Measurements from ENCODE around the gene SYTL1.

- TF ChIP-seq MAX (IDR thresholded peaks at IDR 0.05): no peak
- TF ChIP-seq, protein P1, sequence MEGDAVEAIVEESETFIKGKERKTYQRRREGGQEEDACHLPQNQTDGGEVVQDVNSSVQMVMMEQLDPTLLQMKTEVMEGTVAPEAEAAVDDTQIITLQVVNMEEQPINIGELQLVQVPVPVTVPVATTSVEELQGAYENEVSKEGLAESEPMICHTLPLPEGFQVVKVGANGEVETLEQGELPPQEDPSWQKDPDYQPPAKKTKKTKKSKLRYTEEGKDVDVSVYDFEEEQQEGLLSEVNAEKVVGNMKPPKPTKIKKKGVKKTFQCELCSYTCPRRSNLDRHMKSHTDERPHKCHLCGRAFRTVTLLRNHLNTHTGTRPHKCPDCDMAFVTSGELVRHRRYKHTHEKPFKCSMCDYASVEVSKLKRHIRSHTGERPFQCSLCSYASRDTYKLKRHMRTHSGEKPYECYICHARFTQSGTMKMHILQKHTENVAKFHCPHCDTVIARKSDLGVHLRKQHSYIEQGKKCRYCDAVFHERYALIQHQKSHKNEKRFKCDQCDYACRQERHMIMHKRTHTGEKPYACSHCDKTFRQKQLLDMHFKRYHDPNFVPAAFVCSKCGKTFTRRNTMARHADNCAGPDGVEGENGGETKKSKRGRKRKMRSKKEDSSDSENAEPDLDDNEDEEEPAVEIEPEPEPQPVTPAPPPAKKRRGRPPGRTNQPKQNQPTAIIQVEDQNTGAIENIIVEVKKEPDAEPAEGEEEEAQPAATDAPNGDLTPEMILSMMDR (IDR thresholded peaks at IDR 0.05 in 2 of 3, conservative IDR thresholded peaks at IDR 0.05 in 1 of 3; ENCODE audit: borderline replicate concordance in 1 of 3, insufficient read depth in 1 of 3, low read depth in 2 of 3, low read length in 2 of 3): no peak
- TF ChIP-seq POLR2A (IDR thresholded peaks at IDR 0.05; ENCODE audit: borderline replicate concordance, extremely low read depth, insufficient read depth, insufficient read length): no peak
- TF ChIP-seq ELF1 (IDR thresholded peaks at IDR 0.05; ENCODE audit: borderline replicate concordance, low read depth): no peak
- TF ChIP-seq CEBPB (IDR thresholded peaks at IDR 0.05; ENCODE audit: low read depth): no peak
- no peak for TF ChIP-seq POLR2AphosphoS5 (IDR thresholded peaks at IDR 0.05; ENCODE audit: low read depth, low read length)
- no peak for TF ChIP-seq CBX3 (IDR thresholded peaks at IDR 0.05; ENCODE audit: low read depth)
- TF ChIP-seq, protein P2, sequence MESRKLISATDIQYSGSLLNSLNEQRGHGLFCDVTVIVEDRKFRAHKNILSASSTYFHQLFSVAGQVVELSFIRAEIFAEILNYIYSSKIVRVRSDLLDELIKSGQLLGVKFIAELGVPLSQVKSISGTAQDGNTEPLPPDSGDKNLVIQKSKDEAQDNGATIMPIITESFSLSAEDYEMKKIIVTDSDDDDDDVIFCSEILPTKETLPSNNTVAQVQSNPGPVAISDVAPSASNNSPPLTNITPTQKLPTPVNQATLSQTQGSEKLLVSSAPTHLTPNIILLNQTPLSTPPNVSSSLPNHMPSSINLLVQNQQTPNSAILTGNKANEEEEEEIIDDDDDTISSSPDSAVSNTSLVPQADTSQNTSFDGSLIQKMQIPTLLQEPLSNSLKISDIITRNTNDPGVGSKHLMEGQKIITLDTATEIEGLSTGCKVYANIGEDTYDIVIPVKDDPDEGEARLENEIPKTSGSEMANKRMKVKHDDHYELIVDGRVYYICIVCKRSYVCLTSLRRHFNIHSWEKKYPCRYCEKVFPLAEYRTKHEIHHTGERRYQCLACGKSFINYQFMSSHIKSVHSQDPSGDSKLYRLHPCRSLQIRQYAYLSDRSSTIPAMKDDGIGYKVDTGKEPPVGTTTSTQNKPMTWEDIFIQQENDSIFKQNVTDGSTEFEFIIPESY (IDR thresholded peaks at IDR 0.05; ENCODE audit: extremely low read depth, insufficient replicate concordance, low read length): no peak
- TF ChIP-seq, protein P3, sequence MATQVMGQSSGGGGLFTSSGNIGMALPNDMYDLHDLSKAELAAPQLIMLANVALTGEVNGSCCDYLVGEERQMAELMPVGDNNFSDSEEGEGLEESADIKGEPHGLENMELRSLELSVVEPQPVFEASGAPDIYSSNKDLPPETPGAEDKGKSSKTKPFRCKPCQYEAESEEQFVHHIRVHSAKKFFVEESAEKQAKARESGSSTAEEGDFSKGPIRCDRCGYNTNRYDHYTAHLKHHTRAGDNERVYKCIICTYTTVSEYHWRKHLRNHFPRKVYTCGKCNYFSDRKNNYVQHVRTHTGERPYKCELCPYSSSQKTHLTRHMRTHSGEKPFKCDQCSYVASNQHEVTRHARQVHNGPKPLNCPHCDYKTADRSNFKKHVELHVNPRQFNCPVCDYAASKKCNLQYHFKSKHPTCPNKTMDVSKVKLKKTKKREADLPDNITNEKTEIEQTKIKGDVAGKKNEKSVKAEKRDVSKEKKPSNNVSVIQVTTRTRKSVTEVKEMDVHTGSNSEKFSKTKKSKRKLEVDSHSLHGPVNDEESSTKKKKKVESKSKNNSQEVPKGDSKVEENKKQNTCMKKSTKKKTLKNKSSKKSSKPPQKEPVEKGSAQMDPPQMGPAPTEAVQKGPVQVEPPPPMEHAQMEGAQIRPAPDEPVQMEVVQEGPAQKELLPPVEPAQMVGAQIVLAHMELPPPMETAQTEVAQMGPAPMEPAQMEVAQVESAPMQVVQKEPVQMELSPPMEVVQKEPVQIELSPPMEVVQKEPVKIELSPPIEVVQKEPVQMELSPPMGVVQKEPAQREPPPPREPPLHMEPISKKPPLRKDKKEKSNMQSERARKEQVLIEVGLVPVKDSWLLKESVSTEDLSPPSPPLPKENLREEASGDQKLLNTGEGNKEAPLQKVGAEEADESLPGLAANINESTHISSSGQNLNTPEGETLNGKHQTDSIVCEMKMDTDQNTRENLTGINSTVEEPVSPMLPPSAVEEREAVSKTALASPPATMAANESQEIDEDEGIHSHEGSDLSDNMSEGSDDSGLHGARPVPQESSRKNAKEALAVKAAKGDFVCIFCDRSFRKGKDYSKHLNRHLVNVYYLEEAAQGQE (IDR thresholded peaks at IDR 0.05; ENCODE audit: low read depth): no peak
- TF ChIP-seq EZH2 (IDR thresholded peaks at IDR 0.05): no peak
- TF ChIP-seq RAD21 (IDR thresholded peaks at IDR 0.05; ENCODE audit: low read depth): no peak
- TF ChIP-seq SIN3A (IDR thresholded peaks at IDR 0.05; ENCODE audit: low read depth): no peak
- TF ChIP-seq SP1 (IDR thresholded peaks at IDR 0.05; ENCODE audit: low read depth): no peak
Observed at GRCh38 chr1:27359822-27360158, 18.0 kb downstream of the SYTL1 start.
